GM23338 (cell line): ENCODE data around the gene CCDC92.

Experiments used
- EZH2 ChIP-seq: fragments of 200-600 bp; sonication (generic); IDR thresholded peaks from one replicate; pipeline ENCODE4 v1.8.0; 2017; ENCODE audit warnings: antibody characterized with exemption, mild to moderate bottlenecking, low read depth; ENCODE audit not compliant: unreplicated experiment
- JUNB ChIP-seq: IDR thresholded peaks from one replicate; pipeline ENCODE4 v1.6.1; 2016; ENCODE audit warnings: antibody characterized with exemption; ENCODE audit not compliant: unreplicated experiment
- POLR2AphosphoS5 ChIP-seq: IDR thresholded peaks from 2 replicates; pipeline ENCODE4 v1.6.1; 2016; ENCODE audit warnings: antibody characterized with exemption, low read depth
- TF ChIP-seq, protein P1 (sequence below), 2 experiments: fragments of 200-600 bp in 1 of 2; sonication (generic) in 1 of 2; conservative IDR thresholded peaks; 2 replicates each; pipeline versions ENCODE4 v1.5.1 to v1.6.1; 2016 to 2017; ENCODE audit warnings: antibody characterized with exemption in 2 of 2, low read depth in 2 of 2, mild to moderate bottlenecking in 2 of 2, moderate library complexity in 1 of 2
- TF ChIP-seq, protein P2 (sequence below): IDR thresholded peaks from 2 replicates; pipeline ENCODE4 v1.6.1; 2016; ENCODE audit warnings: antibody characterized with exemption
- TF ChIP-seq, protein P3 (sequence below): IDR thresholded peaks from one replicate; pipeline ENCODE4 v1.6.1; 2018; ENCODE audit warnings: antibody characterized with exemption; ENCODE audit not compliant: unreplicated experiment

DNA sequence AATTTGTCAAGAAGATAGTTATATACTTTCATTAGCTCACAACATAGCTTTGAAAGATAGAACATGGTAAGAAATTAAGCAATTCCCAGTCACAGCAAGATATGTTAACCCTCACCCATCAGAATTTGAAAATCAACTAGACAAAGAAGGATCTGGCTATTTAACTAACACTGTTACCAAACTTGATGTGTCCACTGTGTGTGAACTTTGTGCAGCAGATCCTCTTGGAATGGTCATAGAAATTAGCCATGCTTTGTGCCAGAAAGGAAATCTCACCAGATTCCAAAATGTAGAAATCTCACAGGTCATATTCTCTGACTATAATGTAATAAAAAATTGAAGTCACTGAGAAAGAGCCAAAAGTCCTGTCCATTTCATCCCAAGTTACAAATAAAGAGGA, 46.5 kb upstream of the CCDC92 start:
- TF ChIP-seq, protein P1, sequence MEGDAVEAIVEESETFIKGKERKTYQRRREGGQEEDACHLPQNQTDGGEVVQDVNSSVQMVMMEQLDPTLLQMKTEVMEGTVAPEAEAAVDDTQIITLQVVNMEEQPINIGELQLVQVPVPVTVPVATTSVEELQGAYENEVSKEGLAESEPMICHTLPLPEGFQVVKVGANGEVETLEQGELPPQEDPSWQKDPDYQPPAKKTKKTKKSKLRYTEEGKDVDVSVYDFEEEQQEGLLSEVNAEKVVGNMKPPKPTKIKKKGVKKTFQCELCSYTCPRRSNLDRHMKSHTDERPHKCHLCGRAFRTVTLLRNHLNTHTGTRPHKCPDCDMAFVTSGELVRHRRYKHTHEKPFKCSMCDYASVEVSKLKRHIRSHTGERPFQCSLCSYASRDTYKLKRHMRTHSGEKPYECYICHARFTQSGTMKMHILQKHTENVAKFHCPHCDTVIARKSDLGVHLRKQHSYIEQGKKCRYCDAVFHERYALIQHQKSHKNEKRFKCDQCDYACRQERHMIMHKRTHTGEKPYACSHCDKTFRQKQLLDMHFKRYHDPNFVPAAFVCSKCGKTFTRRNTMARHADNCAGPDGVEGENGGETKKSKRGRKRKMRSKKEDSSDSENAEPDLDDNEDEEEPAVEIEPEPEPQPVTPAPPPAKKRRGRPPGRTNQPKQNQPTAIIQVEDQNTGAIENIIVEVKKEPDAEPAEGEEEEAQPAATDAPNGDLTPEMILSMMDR (conservative IDR thresholded peaks at IDR 0.05; ENCODE audit: low read depth in 2 of 2) = no peak
- no peak for TF ChIP-seq POLR2AphosphoS5
- no peak for TF ChIP-seq EZH2
- TF ChIP-seq JUNB = no peak
- TF ChIP-seq, protein P2, sequence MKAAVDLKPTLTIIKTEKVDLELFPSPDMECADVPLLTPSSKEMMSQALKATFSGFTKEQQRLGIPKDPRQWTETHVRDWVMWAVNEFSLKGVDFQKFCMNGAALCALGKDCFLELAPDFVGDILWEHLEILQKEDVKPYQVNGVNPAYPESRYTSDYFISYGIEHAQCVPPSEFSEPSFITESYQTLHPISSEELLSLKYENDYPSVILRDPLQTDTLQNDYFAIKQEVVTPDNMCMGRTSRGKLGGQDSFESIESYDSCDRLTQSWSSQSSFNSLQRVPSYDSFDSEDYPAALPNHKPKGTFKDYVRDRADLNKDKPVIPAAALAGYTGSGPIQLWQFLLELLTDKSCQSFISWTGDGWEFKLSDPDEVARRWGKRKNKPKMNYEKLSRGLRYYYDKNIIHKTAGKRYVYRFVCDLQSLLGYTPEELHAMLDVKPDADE = no peak
- TF ChIP-seq, protein P3, sequence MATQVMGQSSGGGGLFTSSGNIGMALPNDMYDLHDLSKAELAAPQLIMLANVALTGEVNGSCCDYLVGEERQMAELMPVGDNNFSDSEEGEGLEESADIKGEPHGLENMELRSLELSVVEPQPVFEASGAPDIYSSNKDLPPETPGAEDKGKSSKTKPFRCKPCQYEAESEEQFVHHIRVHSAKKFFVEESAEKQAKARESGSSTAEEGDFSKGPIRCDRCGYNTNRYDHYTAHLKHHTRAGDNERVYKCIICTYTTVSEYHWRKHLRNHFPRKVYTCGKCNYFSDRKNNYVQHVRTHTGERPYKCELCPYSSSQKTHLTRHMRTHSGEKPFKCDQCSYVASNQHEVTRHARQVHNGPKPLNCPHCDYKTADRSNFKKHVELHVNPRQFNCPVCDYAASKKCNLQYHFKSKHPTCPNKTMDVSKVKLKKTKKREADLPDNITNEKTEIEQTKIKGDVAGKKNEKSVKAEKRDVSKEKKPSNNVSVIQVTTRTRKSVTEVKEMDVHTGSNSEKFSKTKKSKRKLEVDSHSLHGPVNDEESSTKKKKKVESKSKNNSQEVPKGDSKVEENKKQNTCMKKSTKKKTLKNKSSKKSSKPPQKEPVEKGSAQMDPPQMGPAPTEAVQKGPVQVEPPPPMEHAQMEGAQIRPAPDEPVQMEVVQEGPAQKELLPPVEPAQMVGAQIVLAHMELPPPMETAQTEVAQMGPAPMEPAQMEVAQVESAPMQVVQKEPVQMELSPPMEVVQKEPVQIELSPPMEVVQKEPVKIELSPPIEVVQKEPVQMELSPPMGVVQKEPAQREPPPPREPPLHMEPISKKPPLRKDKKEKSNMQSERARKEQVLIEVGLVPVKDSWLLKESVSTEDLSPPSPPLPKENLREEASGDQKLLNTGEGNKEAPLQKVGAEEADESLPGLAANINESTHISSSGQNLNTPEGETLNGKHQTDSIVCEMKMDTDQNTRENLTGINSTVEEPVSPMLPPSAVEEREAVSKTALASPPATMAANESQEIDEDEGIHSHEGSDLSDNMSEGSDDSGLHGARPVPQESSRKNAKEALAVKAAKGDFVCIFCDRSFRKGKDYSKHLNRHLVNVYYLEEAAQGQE = no peak
